HCT116 (cell line): ENCODE results near the gene FBXL14. TPM values are rescaled to one million over a fixed set of nuclear protein-coding genes. Genes with fewer than 3 reads are reported as not detected.

ENCODE experiments used
- ATAC-seq: fragments of 200-7000 bp; cut with Tn5 transposase; 2 replicates; pipeline ENCODE4 v1.9.1; 2020; ENCODE audit warnings: mild to moderate bottlenecking, moderate library complexity
- Bru-seq: library from RNA; stranded (reverse); fragments of 400-500 nt; gene quantifications from one replicate; lab custom pipeline; 2021; lab: Mats Ljungman, UMichigan
- BruChase-seq, 2 experiments: library from RNA; stranded (reverse); fragments of 400-500 nt; gene quantifications; one replicate each; lab custom pipeline; 2021; lab: Mats Ljungman, UMichigan
- BruUV-seq: library from RNA; stranded (reverse); fragments of 400-500 nt; replicated peaks from 2 replicates; lab custom pipeline; 2021; lab: Mats Ljungman, UMichigan
- CTCF ChIA-PET: fragments of 300-600 bp; sonication (Branson Sonifier 250); formaldehyde crosslinking; loops from one replicate; lab custom pipeline; 2021; ENCODE audit warnings: antibody characterized with exemption; lab: Charles Lee
- POLR2A ChIA-PET: fragments of 300-600, 350-600 bp; sonication (Branson Sonifier 250); formaldehyde crosslinking; loops from one replicate; lab custom pipeline; 2021; ENCODE audit warnings: antibody characterized with exemption; lab: Charles Lee
- RAD21 ChIA-PET, 2 experiments: fragments of 300-600 bp; sonication (Branson Sonifier 250); formaldehyde crosslinking; loops; one replicate each; lab custom pipeline; 2023; ENCODE audit warnings: low total read pairs in 2 of 2; ENCODE audit not compliant: uncharacterized antibody in 2 of 2, unreplicated experiment in 2 of 2, low non-redundant PET in 1 of 2; lab: Charles Lee
- DNase-seq: peaks from one replicate; pipeline ENCODE4 v3.0.0-alpha.2; 2010; ENCODE audit warnings: low read depth, low spot score
- H2AFZ ChIP-seq: fragments of 200-600 bp; shearing (Covaris generic), sonication (generic); 2 replicates; pipeline ENCODE4 v1.6.1; 2017; ENCODE audit warnings: low read depth, mixed run types, mixed read lengths, antibody characterized with exemption, low read length; ENCODE audit not compliant: poor library complexity, severe bottlenecking
- H3K27ac ChIP-seq: 2 replicates; pipeline ENCODE4 v1.5.1; 2012; ENCODE audit warnings: low read depth, low read length
- H3K27me3 ChIP-seq: fragments of 200-600 bp; sonication (generic); 2 replicates; pipeline ENCODE4 v1.6.1; 2016; ENCODE audit warnings: mixed run types, low read length, mixed read lengths; ENCODE audit not compliant: insufficient read depth
- H3K36me3 ChIP-seq, 2 experiments: fragments of 200-500 bp in 1 of 2; fragments of 200-600 bp in 1 of 2; sonication (Bioruptor generic) in 1 of 2; sonication (generic) in 1 of 2; 2 replicates each; pipeline versions ENCODE4 v1.5.1 to v1.6.1; 2014 to 2016; ENCODE audit warnings: low read length in 2 of 2, inconsistent platforms in 1 of 2, mixed read lengths in 1 of 2, mixed run types in 1 of 2; ENCODE audit not compliant: insufficient read depth in 2 of 2, control insufficient read depth in 1 of 2
- H3K4me1 ChIP-seq, 2 experiments: fragments of 200-600 bp in 1 of 2; sonication (generic) in 1 of 2; 2 replicates each; pipeline versions ENCODE4 v1.5.1 to v1.6.1; 2012 to 2017; ENCODE audit warnings: low read length in 2 of 2, inconsistent platforms in 1 of 2, mild to moderate bottlenecking in 1 of 2, mixed read lengths in 1 of 2, mixed run types in 1 of 2, moderate library complexity in 1 of 2; ENCODE audit not compliant: insufficient read depth in 2 of 2, control insufficient read depth in 1 of 2
- H3K4me2 ChIP-seq: fragments of 200-600 bp; sonication (generic); 2 replicates; pipeline ENCODE4 v1.6.1; 2017; ENCODE audit warnings: mixed run types, low read length, mixed read lengths
- H3K4me3 ChIP-seq, 2 experiments: fragments of 200-600 bp in 1 of 2; sonication (generic) in 1 of 2; replicated peaks in 1 of 2; 2 replicates each; pipeline ENCODE4 v1.5.1; 2011 to 2016; ENCODE audit warnings: low read length in 2 of 2, control low read depth in 1 of 2, low read depth in 1 of 2, mild to moderate bottlenecking in 1 of 2, mixed read lengths in 1 of 2, mixed run types in 1 of 2
- H3K79me2 ChIP-seq: fragments of 200-600 bp; sonication (generic); 2 replicates; pipeline ENCODE4 v1.6.1; 2017; ENCODE audit warnings: mild to moderate bottlenecking, mixed run types, low read length, moderate library complexity, mixed read lengths; ENCODE audit not compliant: insufficient read depth
- H3K9ac ChIP-seq: fragments of 200-600 bp; sonication (generic); 2 replicates; pipeline ENCODE4 v1.6.1; 2016; ENCODE audit warnings: low read length, mixed read lengths
- H3K9me2 ChIP-seq: fragments of 200-600 bp; sonication (generic), shearing (Covaris generic); 2 replicates; pipeline ENCODE4 v1.6.1; 2017; ENCODE audit warnings: mixed run types, mild to moderate bottlenecking, moderate library complexity; ENCODE audit not compliant: insufficient read depth
- H3K9me3 ChIP-seq, 2 experiments: fragments of 200-500 bp in 1 of 2; fragments of 200-600 bp in 1 of 2; sonication (Bioruptor generic) in 1 of 2; sonication (generic) in 1 of 2; 2 replicates each; pipeline ENCODE4 v1.6.1; 2014 to 2017; ENCODE audit warnings: low read length in 2 of 2, mixed read lengths in 2 of 2, inconsistent platforms in 1 of 2, low read depth in 1 of 2, mild to moderate bottlenecking in 1 of 2, mixed run types in 1 of 2, moderate library complexity in 1 of 2; ENCODE audit not compliant: control insufficient read depth in 1 of 2, insufficient read depth in 1 of 2
- H4K20me1 ChIP-seq: fragments of 200-600 bp; sonication (generic), shearing (Covaris generic); 2 replicates; pipeline ENCODE4 v1.6.1; 2017; ENCODE audit warnings: mixed run types, mild to moderate bottlenecking, moderate library complexity; ENCODE audit not compliant: insufficient read depth
- EGR1 ChIP-seq: IDR thresholded peaks from 2 replicates; pipeline ENCODE4 v1.6.1; 2012; ENCODE audit warnings: low read depth
- FOSL1 ChIP-seq: IDR thresholded peaks from 2 replicates; pipeline ENCODE4 v1.6.1; 2012; ENCODE audit warnings: low read depth
- JUND ChIP-seq: IDR thresholded peaks from 2 replicates; pipeline ENCODE4 v1.6.1; 2012
- POLR2A ChIP-seq: IDR thresholded peaks from 2 replicates; pipeline ENCODE4 v1.7.0; 2011; ENCODE audit warnings: borderline replicate concordance; ENCODE audit not compliant: insufficient read depth, insufficient read length; ENCODE audit errors: extremely low read depth
- POLR2AphosphoS5 ChIP-seq: IDR thresholded peaks from 2 replicates; pipeline ENCODE4 v1.6.1; 2011; ENCODE audit warnings: mild to moderate bottlenecking, low read depth, low read length, moderate library complexity
- RAD21 ChIP-seq: IDR thresholded peaks from 2 replicates; pipeline ENCODE4 v1.6.1; 2012; ENCODE audit warnings: low read depth, mild to moderate bottlenecking
- SP1 ChIP-seq: IDR thresholded peaks from 2 replicates; pipeline ENCODE4 v1.6.1; 2012; ENCODE audit warnings: low read depth
- TCF7L2 ChIP-seq: IDR thresholded peaks from 2 replicates; pipeline ENCODE4 v1.7.0; 2011; ENCODE audit warnings: borderline replicate concordance, inconsistent platforms; ENCODE audit not compliant: insufficient read depth, insufficient read length; ENCODE audit errors: extremely low read depth
- ZFX ChIP-seq: fragments of 450-650 bp; IDR thresholded peaks from 2 replicates; pipeline ENCODE4 v1.6.1; 2017
- ZNF274 ChIP-seq: fragments of 200-500 bp; sonication (Bioruptor generic); IDR thresholded peaks from 2 replicates; pipeline ENCODE4 v1.6.1; 2014; ENCODE audit warnings: mild to moderate bottlenecking, low read depth, low read length, inconsistent platforms
- intact Hi-C: fragments of 100-400 bp; cut with micrococcal nuclease; formaldehyde crosslinking; loops from 2 replicates; pipeline ENCODE4 v1.10.0; 2022
- long read RNA-seq: library from polyadenylated mRNA; unstranded; transcript quantifications from one replicate; pipeline ENCODE4 v2.0.0, GENCODE V29; 2021; ENCODE audit not compliant: unreplicated experiment
- polyA plus RNA-seq: library from polyadenylated mRNA; unstranded; fragments of >200 nt; gene quantifications from 2 replicates; pipeline ENCODE4 v1.2.1, GENCODE V29; 2012; ENCODE audit warnings: missing spikeins
- total RNA-seq: library from RNA; stranded (reverse); gene quantifications from one replicate; pipeline ENCODE4 v1.2.1, GENCODE V29; 2021; ENCODE audit not compliant: unreplicated experiment
- TF ChIP-seq, protein P1 (sequence below): IDR thresholded peaks from 2 replicates; pipeline ENCODE4 v1.6.1; 2012

FBXL14 gene, protein sequence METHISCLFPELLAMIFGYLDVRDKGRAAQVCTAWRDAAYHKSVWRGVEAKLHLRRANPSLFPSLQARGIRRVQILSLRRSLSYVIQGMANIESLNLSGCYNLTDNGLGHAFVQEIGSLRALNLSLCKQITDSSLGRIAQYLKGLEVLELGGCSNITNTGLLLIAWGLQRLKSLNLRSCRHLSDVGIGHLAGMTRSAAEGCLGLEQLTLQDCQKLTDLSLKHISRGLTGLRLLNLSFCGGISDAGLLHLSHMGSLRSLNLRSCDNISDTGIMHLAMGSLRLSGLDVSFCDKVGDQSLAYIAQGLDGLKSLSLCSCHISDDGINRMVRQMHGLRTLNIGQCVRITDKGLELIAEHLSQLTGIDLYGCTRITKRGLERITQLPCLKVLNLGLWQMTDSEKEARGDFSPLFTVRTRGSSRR
- 19.0 TPM for total RNA-seq
- polyA plus RNA-seq = 15.9 and 18.1 TPM in 2 replicates
- percentile 55 among the genes with signal in this experiment for Bru-seq, nascent RNA
- percentile 58 among the genes with signal in this experiment for BruChase-seq, experiment 1, labeled RNA remaining after a 6-hour chase
- percentile 72 among the genes with signal in this experiment for BruChase-seq, experiment 2, labeled RNA remaining after a 2-hour chase
- long read RNA-seq, partial matches to known transcripts = 0 of 77 reads
- long read RNA-seq, other reads (novel, unspliced or antisense) = 77 of 77 reads

DNA sequence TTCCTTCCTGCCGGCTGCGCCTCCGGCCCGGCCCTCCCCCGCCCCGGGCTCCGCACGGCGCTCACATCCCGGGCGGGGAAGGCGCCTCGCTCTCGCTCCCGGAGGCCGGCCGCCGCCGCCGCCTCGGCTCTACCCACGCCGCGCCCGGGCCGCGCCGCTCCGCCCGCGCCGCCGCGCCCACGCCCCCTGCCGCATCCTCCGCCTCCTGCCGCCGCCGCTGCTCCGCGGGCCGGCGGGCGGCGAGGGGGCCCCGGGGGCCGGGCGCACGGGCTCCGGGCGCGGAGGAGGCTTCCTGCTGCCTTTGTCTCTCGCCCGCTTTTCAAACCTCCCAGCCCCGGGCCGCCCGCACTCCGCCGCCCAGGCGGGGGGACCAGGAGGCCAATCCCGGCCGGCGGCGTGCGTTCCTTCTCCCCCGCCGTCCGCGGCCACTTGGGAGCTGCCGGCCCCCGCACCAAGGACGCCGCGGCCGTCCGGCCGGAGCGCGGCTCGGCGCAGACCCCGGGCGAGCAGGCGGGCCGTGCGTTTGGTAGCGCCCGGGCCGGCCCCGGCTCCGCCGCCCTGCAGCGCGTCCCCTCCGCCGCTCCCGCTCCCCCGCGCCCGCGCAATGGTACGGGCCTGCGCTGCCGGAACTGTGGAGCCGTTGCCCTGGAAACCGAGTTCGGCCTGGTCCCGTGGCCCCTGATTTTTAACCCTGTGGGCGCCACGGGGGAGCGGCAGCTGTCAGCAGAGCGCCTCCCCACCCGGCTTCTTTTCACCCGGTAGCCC, at the start of gene FBXL14:
FBXL14 (minus strand) TSS at position 321 of the 765 bp plus-strand sequence. CDS start 515 bp downstream, outside the sequence.
- H3K27ac ChIP-seq = peak within 1 kb of the TSS; percentile 98
- ChIA-PET POLR2A (no interaction called here), CTCF (interaction anchor here (1.5 to 1.6 kb wide), 2 partner anchors 11 to 12 kb away, joined by 3 to 4 read pairs; no protein-coding TSS in a partner anchor), RAD21 (no interaction called here)
- peaks cover 44% of the 10 kb centered on the region for H3K79me2 ChIP-seq
- H3K4me1 ChIP-seq = peaks cover 25 to 33% of the 10 kb centered on the region in 2 experiments
- H4K20me1 ChIP-seq = no peaks in the 10 kb centered on the region
- H3K9me2 ChIP-seq = no peaks in the 10 kb centered on the region
- no peaks in the 10 kb centered on the region for H3K27me3 ChIP-seq
- peak within 1 kb of the TSS; percentile 92 for H3K4me2 ChIP-seq
- no TSS peak for BruUV-seq
- H3K9me3 ChIP-seq = no peaks in the 10 kb centered on the region
- no peak within 1 kb of the TSS for H2AFZ ChIP-seq
- peak; percentile 66 for DNase-seq
- H3K36me3 ChIP-seq = no peaks in the 10 kb centered on the region
- peak; percentile 80 for ATAC-seq
- intact Hi-C loops = no loop called here
- TF ChIP-seq POLR2AphosphoS5 (peak; percentile 52; the same call in 1 of the 2 replicates), TCF7L2 (peak; percentile 52), RAD21 (no peak), ZNF274 (no peak), ZFX (peak; percentile 68), JUND (no peak), SP1 (peak; percentile 48; the same call in 1 of the 2 replicates), FOSL1 (no peak), EGR1 (no peak), POLR2A (peak; percentile 48)
- TF ChIP-seq, protein P1, sequence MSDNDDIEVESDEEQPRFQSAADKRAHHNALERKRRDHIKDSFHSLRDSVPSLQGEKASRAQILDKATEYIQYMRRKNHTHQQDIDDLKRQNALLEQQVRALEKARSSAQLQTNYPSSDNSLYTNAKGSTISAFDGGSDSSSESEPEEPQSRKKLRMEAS = 0 out of 2 replicates have a peak, but pooled peaks have one; percentile 13
- peak within 1 kb of the TSS; percentile 65 for H3K9ac ChIP-seq
- peak within 1 kb of the TSS; percentile 62 to 79 for H3K4me3 ChIP-seq
